ENCODE data around the gene PEX1.
"Not testable (repeated sequence)": the region's sequence is repeated elsewhere in the genome, so short reads cannot be mapped to it uniquely, and the experiment has no call there.

PEX1 gene

DNA sequence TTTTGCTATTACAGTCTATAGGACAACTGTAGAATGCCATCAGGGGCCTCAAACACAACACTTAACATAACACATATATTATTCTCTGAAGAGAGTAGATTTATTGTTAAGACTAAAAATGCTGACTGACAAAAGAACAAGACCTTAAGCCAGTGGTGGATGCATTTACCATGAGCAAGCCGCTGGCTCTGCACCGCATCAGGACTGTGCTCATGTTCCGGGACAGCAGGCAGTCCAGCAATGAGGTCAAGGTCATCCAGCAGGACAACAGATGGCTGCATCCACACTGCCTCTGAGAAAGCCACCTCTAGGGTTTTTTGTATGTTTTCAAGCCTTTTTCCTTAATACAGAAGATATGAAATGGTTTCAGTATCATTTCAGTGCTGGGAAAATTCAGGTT lies 23.8 kb downstream of the PEX1 start:
- H3K27ac ChIP-seq (ENCODE audit: low read length), result no peak overlapping the region
- no peaks in the 10 kb centered on the region for H3K4me1 ChIP-seq (ENCODE audit: control insufficient read depth, low read depth, low read length)
- no peaks in the 10 kb centered on the region for H3K9me3 ChIP-seq (ENCODE audit: control insufficient read depth, low read depth, low read length)
- no peaks in the 10 kb centered on the region for H3K27me3 ChIP-seq (ENCODE audit: control insufficient read depth, insufficient read depth, low read length)
- H3K36me3 ChIP-seq (ENCODE audit: control insufficient read depth, low read depth, low read length), result peaks cover 27% of the 10 kb centered on the region
- H3K9ac ChIP-seq (ENCODE audit: low read length), result no peak overlapping the region
- no peak overlapping the region for H3K4me3 ChIP-seq (ENCODE audit: low read length)

GRCh38 chr7:92503767-92504166 lies 24.6 kb downstream of the PEX1 start:
- Histone ChIP-seq H3K4me3 (ENCODE audit: low read length) (no peak overlapping the region), H3K9me3 (ENCODE audit: control insufficient read depth, low read depth, low read length) (no peaks in the 10 kb centered on the region), H3K36me3 (ENCODE audit: control insufficient read depth, low read depth, low read length) (peaks cover 31% of the 10 kb centered on the region), H3K9ac (ENCODE audit: low read length) (no peak overlapping the region), H3K4me1 (ENCODE audit: control insufficient read depth, low read depth, low read length) (no peaks in the 10 kb centered on the region), H3K27ac (ENCODE audit: low read length) (no peak overlapping the region), H3K27me3 (ENCODE audit: control insufficient read depth, insufficient read depth, low read length) (no peaks in the 10 kb centered on the region)

GRCh38 chr7:92498557-92498956 lies 29.8 kb downstream of the PEX1 start:
- no peak overlapping the region for H3K4me3 ChIP-seq (ENCODE audit: low read length)
- H3K27ac ChIP-seq (ENCODE audit: low read length), result no peak overlapping the region
- no peak overlapping the region for H3K9ac ChIP-seq (ENCODE audit: low read length)
- H3K36me3 ChIP-seq (ENCODE audit: control insufficient read depth, low read depth, low read length), result peaks cover 44% of the 10 kb centered on the region
- H3K9me3 ChIP-seq (ENCODE audit: control insufficient read depth, low read depth, low read length), result no peaks in the 10 kb centered on the region
- no peaks in the 10 kb centered on the region for H3K4me1 ChIP-seq (ENCODE audit: control insufficient read depth, low read depth, low read length)
- no peaks in the 10 kb centered on the region for H3K27me3 ChIP-seq (ENCODE audit: control insufficient read depth, insufficient read depth, low read length)

DNA sequence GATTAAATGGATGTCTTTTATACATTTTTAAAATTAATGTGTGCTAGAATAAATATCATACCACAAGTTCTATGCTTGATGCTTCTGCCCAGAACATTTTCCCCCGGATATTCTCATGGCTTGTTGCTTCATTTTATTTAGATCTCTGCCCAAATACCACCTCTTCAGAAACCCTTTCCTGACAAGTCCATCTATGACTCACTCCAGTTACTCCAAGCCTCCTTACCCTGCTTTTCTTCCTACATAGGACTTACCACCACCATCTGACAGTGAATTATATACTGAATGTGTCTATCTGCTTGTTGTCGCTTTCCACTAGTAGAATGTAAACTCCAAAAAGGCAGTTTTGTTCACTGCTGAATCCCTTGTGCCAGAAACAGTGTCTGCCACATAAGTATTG lies 31.4 kb downstream of the PEX1 start:
- H3K4me3 ChIP-seq (ENCODE audit: low read length), result no peak overlapping the region
- no peaks in the 10 kb centered on the region for H3K4me1 ChIP-seq (ENCODE audit: control insufficient read depth, low read depth, low read length)
- H3K9ac ChIP-seq (ENCODE audit: low read length), result no peak overlapping the region
- no peaks in the 10 kb centered on the region for H3K27me3 ChIP-seq (ENCODE audit: control insufficient read depth, insufficient read depth, low read length)
- H3K27ac ChIP-seq (ENCODE audit: low read length), result no peak overlapping the region
- no peaks in the 10 kb centered on the region for H3K9me3 ChIP-seq (ENCODE audit: control insufficient read depth, low read depth, low read length)
- peaks cover 49% of the 10 kb centered on the region for H3K36me3 ChIP-seq (ENCODE audit: control insufficient read depth, low read depth, low read length)

DNA sequence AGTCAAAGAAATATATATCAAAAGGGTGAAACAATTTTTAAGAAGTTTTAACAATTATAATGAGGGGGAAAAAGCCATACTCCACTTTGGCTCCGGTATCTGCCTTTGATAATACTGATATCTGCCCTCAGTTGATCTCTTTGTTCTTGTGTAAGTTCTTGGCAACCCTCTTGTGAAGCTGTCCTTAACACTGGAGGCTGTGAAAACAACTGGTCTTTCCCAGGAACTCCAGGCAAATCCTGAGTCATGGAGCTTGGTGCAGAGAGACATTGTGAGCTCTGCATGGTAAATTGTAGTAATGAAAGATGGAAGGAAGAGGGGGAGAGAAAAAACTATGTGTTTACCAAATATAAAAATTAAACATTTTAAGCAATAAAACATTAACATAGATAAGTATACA lies 38.7 kb downstream of the PEX1 start:
- H3K27me3 ChIP-seq (ENCODE audit: control insufficient read depth, insufficient read depth, low read length), result no peaks in the 10 kb centered on the region
- H3K36me3 ChIP-seq (ENCODE audit: control insufficient read depth, low read depth, low read length), result peaks cover 69% of the 10 kb centered on the region
- no peaks in the 10 kb centered on the region for H3K9me3 ChIP-seq (ENCODE audit: control insufficient read depth, low read depth, low read length)
- no peak overlapping the region for H3K27ac ChIP-seq (ENCODE audit: low read length)
- H3K4me1 ChIP-seq (ENCODE audit: control insufficient read depth, low read depth, low read length), result no peaks in the 10 kb centered on the region
- no peak overlapping the region for H3K4me3 ChIP-seq (ENCODE audit: low read length)
- no peak overlapping the region for H3K9ac ChIP-seq (ENCODE audit: low read length)

GRCh38 chr7:92487804-92488203 lies 40.5 kb downstream of the PEX1 start:
- H3K36me3 ChIP-seq (ENCODE audit: control insufficient read depth, low read depth, low read length), result peaks cover 62% of the 10 kb centered on the region
- H3K9me3 ChIP-seq (ENCODE audit: control insufficient read depth, low read depth, low read length), result no peaks in the 10 kb centered on the region
- H3K4me3 ChIP-seq (ENCODE audit: low read length), result no peak overlapping the region
- H3K27ac ChIP-seq (ENCODE audit: low read length), result no peak overlapping the region
- no peak overlapping the region for H3K9ac ChIP-seq (ENCODE audit: low read length)
- H3K27me3 ChIP-seq (ENCODE audit: control insufficient read depth, insufficient read depth, low read length), result no peaks in the 10 kb centered on the region
- H3K4me1 ChIP-seq (ENCODE audit: control insufficient read depth, low read depth, low read length), result no peaks in the 10 kb centered on the region

GRCh38 chr7:92485974-92486373 lies 42.3 kb downstream of the PEX1 start:
- H3K4me1 ChIP-seq (ENCODE audit: control insufficient read depth, low read depth, low read length), result no peaks in the 10 kb centered on the region
- H3K9me3 ChIP-seq (ENCODE audit: control insufficient read depth, low read depth, low read length), result no peaks in the 10 kb centered on the region
- H3K4me3 ChIP-seq (ENCODE audit: low read length), result no peak overlapping the region
- H3K27ac ChIP-seq (ENCODE audit: low read length), result no peak overlapping the region
- H3K36me3 ChIP-seq (ENCODE audit: control insufficient read depth, low read depth, low read length), result peaks cover 46% of the 10 kb centered on the region
- H3K27me3 ChIP-seq (ENCODE audit: control insufficient read depth, insufficient read depth, low read length), result no peaks in the 10 kb centered on the region
- no peak overlapping the region for H3K9ac ChIP-seq (ENCODE audit: low read length)

DNA sequence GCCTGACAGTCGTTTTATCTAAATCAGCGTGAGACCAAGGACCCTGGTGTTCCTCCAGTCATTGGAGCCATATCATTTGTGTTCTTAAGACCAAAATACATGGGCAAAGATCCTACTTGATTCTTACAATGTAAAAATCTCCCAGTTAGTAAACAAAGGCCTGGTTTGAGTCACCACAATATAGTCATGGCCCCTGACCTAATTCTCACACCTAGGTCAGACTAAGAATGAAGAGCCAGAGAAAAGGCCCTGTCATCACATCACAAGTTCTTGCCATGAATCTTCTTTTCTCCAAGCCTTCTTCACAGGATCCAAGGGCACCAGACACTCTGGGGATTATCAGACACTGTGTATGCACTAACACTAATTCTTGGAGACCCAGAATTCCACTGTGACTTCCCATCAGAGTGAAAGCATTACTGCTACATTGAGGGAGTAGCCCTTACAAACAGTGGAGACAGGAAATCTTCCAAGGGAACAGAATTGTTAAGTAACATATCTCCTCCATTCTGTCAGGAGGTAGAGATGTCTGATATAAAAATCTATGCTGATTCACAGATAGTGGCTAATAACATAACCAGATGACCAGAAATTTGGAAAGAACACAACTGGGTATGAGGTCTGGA lies 42.9 kb downstream of the PEX1 start:
- H3K4me3 ChIP-seq (ENCODE audit: low read length), result no peak overlapping the region
- no peaks in the 10 kb centered on the region for H3K4me1 ChIP-seq (ENCODE audit: control insufficient read depth, low read depth, low read length)
- no peak overlapping the region for H3K9ac ChIP-seq (ENCODE audit: low read length)
- H3K27ac ChIP-seq (ENCODE audit: low read length), result no peak overlapping the region
- H3K27me3 ChIP-seq (ENCODE audit: control insufficient read depth, insufficient read depth, low read length), result no peaks in the 10 kb centered on the region
- H3K9me3 ChIP-seq (ENCODE audit: control insufficient read depth, low read depth, low read length), result no peaks in the 10 kb centered on the region
- peaks cover 41% of the 10 kb centered on the region for H3K36me3 ChIP-seq (ENCODE audit: control insufficient read depth, low read depth, low read length)

DNA sequence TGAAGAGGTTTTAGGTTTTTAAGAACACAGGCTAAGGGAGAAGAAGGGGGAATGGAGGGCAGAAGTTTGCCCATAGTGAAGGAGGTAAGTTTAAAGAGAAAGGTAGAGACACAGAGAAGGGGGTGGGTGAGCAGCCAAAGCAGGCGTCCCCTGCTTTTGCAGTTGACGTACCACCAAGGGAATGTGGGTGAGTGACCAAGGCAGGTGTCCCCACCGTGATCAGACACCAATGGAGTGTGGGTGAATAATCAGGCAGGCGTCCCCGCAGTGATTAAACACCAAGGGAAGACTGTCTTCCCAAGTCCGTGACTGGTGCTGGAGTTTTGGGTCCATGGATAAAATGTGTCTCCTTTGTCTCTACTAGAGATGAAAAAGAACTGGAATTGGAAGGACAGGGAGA lies 44.1 kb downstream of the PEX1 start:
- not testable (repeated sequence) for H3K9me3 ChIP-seq (ENCODE audit: control insufficient read depth, low read depth, low read length); H3K27me3 ChIP-seq (ENCODE audit: control insufficient read depth, insufficient read depth, low read length); H3K27ac ChIP-seq (ENCODE audit: low read length); H3K4me1 ChIP-seq (ENCODE audit: control insufficient read depth, low read depth, low read length); H3K4me3 ChIP-seq (ENCODE audit: low read length); H3K9ac ChIP-seq (ENCODE audit: low read length)
- peaks cover 34% of the 10 kb centered on the region for H3K36me3 ChIP-seq (ENCODE audit: control insufficient read depth, low read depth, low read length)

DNA sequence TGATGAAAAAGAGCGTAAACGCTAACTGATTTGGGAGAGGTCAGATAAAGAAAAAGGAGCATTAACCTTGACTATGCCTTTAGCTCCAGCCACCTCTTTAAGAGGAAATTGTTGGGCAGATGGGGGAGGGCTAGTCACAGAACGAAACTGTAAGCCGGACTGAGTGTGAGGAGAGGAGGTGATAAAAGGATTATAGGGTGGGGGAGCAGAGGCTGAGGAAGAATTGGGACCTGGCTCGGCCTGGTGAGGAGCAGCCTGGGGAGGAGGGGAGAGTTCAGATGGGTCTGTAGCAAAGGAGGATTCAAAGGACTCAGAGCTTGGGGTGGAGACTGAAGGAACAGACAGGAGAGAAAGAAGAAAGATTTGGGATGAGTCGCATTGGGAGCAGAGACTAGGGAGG lies 44.7 kb downstream of the PEX1 start:
- H3K27me3 ChIP-seq (ENCODE audit: control insufficient read depth, insufficient read depth, low read length); H3K4me1 ChIP-seq (ENCODE audit: control insufficient read depth, low read depth, low read length); H3K4me3 ChIP-seq (ENCODE audit: low read length); H3K9me3 ChIP-seq (ENCODE audit: control insufficient read depth, low read depth, low read length); H3K9ac ChIP-seq (ENCODE audit: low read length); H3K27ac ChIP-seq (ENCODE audit: low read length): not testable (repeated sequence)
- H3K36me3 ChIP-seq (ENCODE audit: control insufficient read depth, low read depth, low read length), result peaks cover 28% of the 10 kb centered on the region

DNA sequence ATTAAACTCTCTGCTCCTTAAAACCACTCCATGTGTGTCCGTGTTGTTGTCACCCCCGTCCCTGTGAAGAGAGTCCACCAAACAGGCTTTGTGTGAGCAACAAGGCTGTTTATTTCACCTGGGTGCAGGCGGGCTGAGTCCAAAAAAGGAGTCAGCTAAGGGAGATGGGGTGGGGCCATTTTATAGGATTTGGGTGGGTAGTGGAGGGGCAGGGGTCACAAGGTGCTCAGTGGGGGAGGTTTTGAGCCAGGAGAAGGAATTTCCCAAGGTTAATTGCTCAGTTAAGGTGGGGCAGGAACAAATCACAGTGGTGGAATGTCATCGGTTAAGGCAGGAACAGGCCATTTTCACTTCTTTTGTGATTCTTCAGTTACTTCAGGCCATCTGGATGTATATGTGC lies 49.2 kb downstream of the PEX1 start:
- not testable (repeated sequence) for H3K4me1 ChIP-seq (ENCODE audit: control insufficient read depth, low read depth, low read length); H3K9me3 ChIP-seq (ENCODE audit: control insufficient read depth, low read depth, low read length); H3K4me3 ChIP-seq (ENCODE audit: low read length); H3K27ac ChIP-seq (ENCODE audit: low read length); H3K27me3 ChIP-seq (ENCODE audit: control insufficient read depth, insufficient read depth, low read length); H3K36me3 ChIP-seq (ENCODE audit: control insufficient read depth, low read depth, low read length); H3K9ac ChIP-seq (ENCODE audit: low read length)

DNA sequence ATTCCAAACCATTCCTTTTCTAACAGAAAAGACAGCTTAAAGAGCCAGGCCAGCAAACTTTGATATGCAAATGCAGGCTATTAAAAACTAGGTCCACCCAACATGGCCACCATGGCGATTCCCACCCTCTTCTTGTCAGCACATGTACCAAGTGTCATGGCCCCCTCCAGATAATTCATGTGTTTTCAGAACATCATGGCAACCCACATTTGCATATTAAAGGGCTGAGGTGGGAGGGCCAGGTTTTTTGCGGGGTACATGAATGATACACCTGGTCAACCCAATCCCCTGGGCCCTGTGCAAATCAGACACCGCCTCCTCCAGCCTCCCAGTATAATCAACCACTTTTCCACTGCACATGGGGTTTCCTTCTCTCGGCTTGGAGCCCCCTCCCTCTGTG lies 49.6 kb downstream of the PEX1 start:
- Histone ChIP-seq H3K9ac (ENCODE audit: low read length) (no peak overlapping the region), H3K27ac (ENCODE audit: low read length) (no peak overlapping the region), H3K9me3 (ENCODE audit: control insufficient read depth, low read depth, low read length) (no peaks in the 10 kb centered on the region), H3K36me3 (ENCODE audit: control insufficient read depth, low read depth, low read length) (no peaks in the 10 kb centered on the region), H3K4me1 (ENCODE audit: control insufficient read depth, low read depth, low read length) (peaks cover 4% of the 10 kb centered on the region), H3K27me3 (ENCODE audit: control insufficient read depth, insufficient read depth, low read length) (no peaks in the 10 kb centered on the region), H3K4me3 (ENCODE audit: low read length) (no peak overlapping the region)

Data from iPS-18a (cell line).